22Rv1 (cell line): Measurements from ENCODE around the gene PACSIN1.

ENCODE experiments used
- H3K27ac ChIP-seq: fragments of 450-650 bp; 2 replicates; pipeline ENCODE4 v1.5.1; 2017
- ZFX ChIP-seq: fragments of 450-650 bp; IDR thresholded peaks from 2 replicates; pipeline ENCODE4 v1.6.1; 2017; ENCODE audit warnings: antibody characterized with exemption, borderline replicate concordance
- TF ChIP-seq, protein P1 (sequence below): fragments of 450-650 bp; IDR thresholded peaks from 2 replicates; pipeline ENCODE4 v1.5.1; 2017; ENCODE audit warnings: mild to moderate bottlenecking

The PACSIN1 gene

GRCh38 chr6:34576286-34576955 lies 110.5 kb downstream of the PACSIN1 start:
- no peak overlapping the region for H3K27ac ChIP-seq
- TF ChIP-seq ZFX = no peak
- TF ChIP-seq, protein P1, sequence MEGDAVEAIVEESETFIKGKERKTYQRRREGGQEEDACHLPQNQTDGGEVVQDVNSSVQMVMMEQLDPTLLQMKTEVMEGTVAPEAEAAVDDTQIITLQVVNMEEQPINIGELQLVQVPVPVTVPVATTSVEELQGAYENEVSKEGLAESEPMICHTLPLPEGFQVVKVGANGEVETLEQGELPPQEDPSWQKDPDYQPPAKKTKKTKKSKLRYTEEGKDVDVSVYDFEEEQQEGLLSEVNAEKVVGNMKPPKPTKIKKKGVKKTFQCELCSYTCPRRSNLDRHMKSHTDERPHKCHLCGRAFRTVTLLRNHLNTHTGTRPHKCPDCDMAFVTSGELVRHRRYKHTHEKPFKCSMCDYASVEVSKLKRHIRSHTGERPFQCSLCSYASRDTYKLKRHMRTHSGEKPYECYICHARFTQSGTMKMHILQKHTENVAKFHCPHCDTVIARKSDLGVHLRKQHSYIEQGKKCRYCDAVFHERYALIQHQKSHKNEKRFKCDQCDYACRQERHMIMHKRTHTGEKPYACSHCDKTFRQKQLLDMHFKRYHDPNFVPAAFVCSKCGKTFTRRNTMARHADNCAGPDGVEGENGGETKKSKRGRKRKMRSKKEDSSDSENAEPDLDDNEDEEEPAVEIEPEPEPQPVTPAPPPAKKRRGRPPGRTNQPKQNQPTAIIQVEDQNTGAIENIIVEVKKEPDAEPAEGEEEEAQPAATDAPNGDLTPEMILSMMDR = no peak

- TF ChIP-seq ZFX = no peak
- TF ChIP-seq, protein P1 = no peak
- no peak overlapping the region for H3K27ac ChIP-seq
Observed at GRCh38 chr6:34578445-34579262, 112.8 kb downstream of the PACSIN1 start.

DNA sequence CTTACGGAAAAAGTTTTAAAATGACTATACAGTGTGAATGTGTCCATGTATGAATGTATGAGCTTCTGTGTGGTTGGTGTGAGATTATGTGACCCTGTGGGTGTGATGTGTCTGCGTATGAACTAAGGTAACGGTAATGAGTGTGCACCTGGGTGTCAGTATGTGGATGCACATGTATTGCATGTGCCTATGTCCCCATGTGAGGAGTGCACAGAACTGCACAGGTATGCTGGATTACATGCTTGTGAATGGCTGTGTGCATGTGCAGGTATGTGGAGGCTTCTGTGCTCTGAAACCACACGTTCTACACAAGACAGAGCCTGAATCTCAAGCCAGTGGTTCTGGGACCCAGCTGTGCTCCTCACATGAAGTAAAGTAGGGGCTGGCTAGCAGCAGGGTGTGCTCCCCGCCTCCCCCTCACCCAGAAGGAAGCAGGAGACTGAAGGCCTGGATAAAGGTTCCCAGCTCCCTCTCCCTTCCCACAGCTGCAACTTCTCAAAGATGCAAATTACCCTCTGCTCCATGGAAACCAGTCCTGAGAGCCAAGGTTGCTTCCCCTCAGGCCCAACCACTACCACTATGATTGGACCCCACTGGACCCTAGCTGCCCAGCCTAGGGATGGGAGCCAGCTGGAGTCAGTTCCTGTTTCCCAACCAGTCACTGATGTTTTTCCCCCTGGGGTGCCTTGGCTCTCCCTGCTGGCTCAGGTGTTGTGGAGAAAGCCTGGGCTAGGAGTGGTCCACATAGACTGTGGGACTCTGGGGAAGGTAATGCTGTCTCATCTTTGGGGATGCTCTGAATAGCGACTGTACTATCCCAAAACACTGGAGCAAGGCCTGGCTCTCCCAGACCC lies 115.1 kb downstream of the PACSIN1 start:
- TF ChIP-seq, protein P1 = no peak
- TF ChIP-seq ZFX = no peak
- no peak overlapping the region for H3K27ac ChIP-seq

DNA sequence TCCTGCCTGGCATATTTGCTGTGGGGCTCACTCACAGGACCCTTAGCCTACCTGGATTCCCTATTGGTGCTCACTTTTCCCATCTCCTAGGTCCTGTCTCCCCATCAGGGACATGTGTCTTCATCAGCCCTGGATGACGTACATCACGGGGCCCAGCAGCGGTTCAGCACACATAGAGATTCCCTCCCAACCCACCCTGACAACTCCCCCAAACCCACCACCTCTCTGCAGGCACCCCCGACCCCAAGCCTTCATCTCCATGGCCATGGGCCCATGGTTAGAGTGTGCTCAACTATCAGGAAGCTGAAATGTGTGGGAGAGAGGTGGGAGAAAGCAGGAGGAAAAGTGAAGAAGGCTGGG lies 115.7 kb downstream of the PACSIN1 start:
- TF ChIP-seq ZFX = no peak
- TF ChIP-seq, protein P1 = no peak
- no peak overlapping the region for H3K27ac ChIP-seq

GRCh38 chr6:34583461-34583860 lies 117.6 kb downstream of the PACSIN1 start:
- no peak overlapping the region for H3K27ac ChIP-seq
- TF ChIP-seq ZFX = no peak
- TF ChIP-seq, protein P1 = peak; percentile 60

DNA sequence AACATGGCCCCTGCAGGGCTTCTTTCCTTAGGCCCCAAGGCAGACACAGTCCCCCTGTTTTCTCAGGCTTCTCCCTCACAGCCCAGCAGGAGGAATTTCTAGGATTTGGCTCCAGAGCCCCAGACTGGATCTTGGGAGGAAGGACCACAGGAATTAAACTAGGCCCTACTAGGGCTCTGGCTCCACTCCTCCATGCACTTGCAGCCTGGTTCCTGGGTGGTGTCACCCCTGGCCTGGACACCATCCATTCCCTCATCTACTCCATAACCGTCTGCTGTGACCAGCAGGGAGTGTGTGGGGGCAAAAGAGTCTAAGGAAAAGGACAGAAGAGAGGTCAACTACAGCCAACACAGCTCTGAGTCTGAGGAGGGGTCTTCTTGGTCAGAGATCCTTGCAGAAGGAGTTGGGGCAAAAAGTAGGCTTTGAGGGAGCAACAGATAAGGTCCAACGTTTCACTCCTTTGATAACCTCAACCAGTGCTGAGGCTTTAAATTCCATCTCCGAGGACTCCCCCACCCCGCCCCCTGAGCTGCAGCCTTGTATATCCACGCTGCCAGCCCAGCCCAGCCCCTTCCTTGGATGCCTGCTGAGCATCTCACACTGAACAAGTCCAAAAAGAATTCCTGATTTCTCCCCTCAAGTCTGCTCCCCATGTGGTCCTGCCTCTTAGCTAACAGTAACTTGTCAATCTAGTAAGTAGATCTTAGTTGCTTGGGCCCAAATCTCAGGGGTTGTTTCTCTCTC lies 118.2 kb downstream of the PACSIN1 start:
- TF ChIP-seq, protein P1 = no peak
- TF ChIP-seq ZFX = no peak
- H3K27ac ChIP-seq = no peak overlapping the region
